Right atrium auricular region (tissue), 2 donors: Measurements from ENCODE around the gene PMEPA1. TPM values are rescaled to one million over a fixed set of nuclear protein-coding genes. Genes with fewer than 3 reads are reported as not detected.

ENCODE experiments used
- DNase-seq: peaks from one replicate; pipeline ENCODE4 v3.0.0-alpha.2; 2019; ENCODE audit warnings: low spot score
- H3K27ac ChIP-seq, 2 donors: fragments of 200-600 bp; sonication (generic); 1 replicate in 1 of 2; 2 replicates in 1 of 2; pipeline ENCODE4 v1.5.1; 2016 to 2019
- H3K27me3 ChIP-seq, 2 donors: fragments of 200-600 bp; sonication (generic); one replicate each; pipeline versions ENCODE4 v1.5.1 to v1.6.0; 2017 to 2019
- H3K36me3 ChIP-seq: fragments of 200-600 bp; sonication (generic); one replicate; pipeline ENCODE4 v1.5.1; 2016
- H3K4me1 ChIP-seq, 2 donors: fragments of 200-600 bp; sonication (generic); one replicate each; pipeline versions ENCODE4 v1.5.1 to v1.6.0; 2017 to 2019
- H3K4me3 ChIP-seq, 2 donors: fragments of 200-600 bp; sonication (generic); 1 replicate in 1 of 2; 2 replicates in 1 of 2; pipeline ENCODE4 v1.5.1; 2017 to 2019; ENCODE audit warnings: mild to moderate bottlenecking in 1 of 2, moderate library complexity in 1 of 2
- H3K9me3 ChIP-seq, 2 donors: fragments of 200-600 bp; sonication (generic); one replicate each; pipeline ENCODE4 v1.5.1; 2019
- CTCF ChIP-seq, 2 donors: fragments of 200-600 bp; sonication (generic); IDR thresholded peaks; one replicate each; pipeline ENCODE4 v1.5.1; 2019; ENCODE audit warnings: antibody characterized with exemption in 2 of 2
- total RNA-seq, 2 donors: library from RNA; depleted of rRNA; stranded (reverse); fragments of >200 nt; gene quantifications; one replicate each; pipeline ENCODE4 v1.1.0, GENCODE V29; 2016

PMEPA1 gene
- total RNA-seq, 2 donors from 2014 or later = 12.5 to 16.7 TPM

GRCh38 chr20:57615445-57615811 is 94.4 kb downstream of the PMEPA1 start:
- H3K4me3 ChIP-seq = no peak overlapping the region
- H3K9me3 ChIP-seq = no peaks in the 10 kb centered on the region
- no peaks in the 10 kb centered on the region for H3K4me1 ChIP-seq
- H3K27ac ChIP-seq = no peak overlapping the region
- no peak for TF ChIP-seq CTCF (IDR thresholded peaks at IDR 0.05)
- no peaks in the 10 kb centered on the region for H3K36me3 ChIP-seq
- DNase-seq = peak; percentile 55
- no peaks in the 10 kb centered on the region for H3K27me3 ChIP-seq

- Histone ChIP-seq H3K36me3 (no peaks in the 10 kb centered on the region), H3K9me3 (no peaks in the 10 kb centered on the region), H3K27ac (no peak overlapping the region), H3K27me3 (no peaks in the 10 kb centered on the region), H3K4me3 (no peak overlapping the region), H3K4me1 (no peaks in the 10 kb centered on the region)
- peak; percentile 48 for DNase-seq
- TF ChIP-seq CTCF (IDR thresholded peaks at IDR 0.05) = no peak
These were observed 95.0 kb downstream of the PMEPA1 start for GRCh38 chr20:57614490-57615444.

- no peaks in the 10 kb centered on the region for H3K36me3 ChIP-seq
- no peaks in the 10 kb centered on the region for H3K9me3 ChIP-seq
- no peak for DNase-seq
- no peak overlapping the region for H3K4me3 ChIP-seq
- H3K4me1 ChIP-seq = no peaks in the 10 kb centered on the region
- H3K27me3 ChIP-seq = no peaks in the 10 kb centered on the region
- H3K27ac ChIP-seq = no peak overlapping the region
- TF ChIP-seq CTCF (IDR thresholded peaks at IDR 0.05) = no peak
These were observed 96.3 kb downstream of the PMEPA1 start for GRCh38 chr20:57613481-57613921.

- Histone ChIP-seq H3K4me1 (no peaks in the 10 kb centered on the region), H3K27ac (no peak overlapping the region), H3K36me3 (no peaks in the 10 kb centered on the region), H3K4me3 (no peak overlapping the region), H3K27me3 (no peaks in the 10 kb centered on the region), H3K9me3 (no peaks in the 10 kb centered on the region)
- DNase-seq = no peak
- TF ChIP-seq CTCF (IDR thresholded peaks at IDR 0.05) = no peak
These were observed 96.9 kb downstream of the PMEPA1 start for GRCh38 chr20:57612916-57613315.

GRCh38 chr20:57612436-57612835 is 97.4 kb downstream of the PMEPA1 start:
- DNase-seq = no peak
- H3K9me3 ChIP-seq = no peaks in the 10 kb centered on the region
- H3K4me1 ChIP-seq = no peaks in the 10 kb centered on the region
- H3K27ac ChIP-seq = no peak overlapping the region
- H3K36me3 ChIP-seq = no peaks in the 10 kb centered on the region
- TF ChIP-seq CTCF (IDR thresholded peaks at IDR 0.05) = no peak
- no peaks in the 10 kb centered on the region for H3K27me3 ChIP-seq
- no peak overlapping the region for H3K4me3 ChIP-seq
